SK-N-SH treated with all-trans-retinoic acid at 6 μM for 48 hours (cell line): Measurements from ENCODE around the gene ALKAL2.

Source experiments
- ARNTL ChIP-seq: fragments of 450-650 bp; formaldehyde crosslinking; IDR thresholded peaks from 2 replicates; pipeline ENCODE4 v1.5.0; 2020; ENCODE audit warnings: low read depth, mild to moderate bottlenecking, moderate library complexity, borderline replicate concordance
- ISL1 ChIP-seq: fragments of 250-450 bp; sonication (Bioruptor Pico); IDR thresholded peaks from 2 replicates; pipeline ENCODE4 v2.1.2; 2022; ENCODE audit warnings: mild to moderate bottlenecking, moderate library complexity
- RARB ChIP-seq: fragments of 250-450 bp; sonication (Bioruptor Pico); IDR thresholded peaks from 2 replicates; pipeline ENCODE4 v1.8.0; 2021; ENCODE audit warnings: mild to moderate bottlenecking, moderate library complexity
- ZNF8 ChIP-seq: fragments of 450-650 bp; formaldehyde crosslinking; IDR thresholded peaks from 2 replicates; pipeline ENCODE4 v1.5.0; 2020; ENCODE audit warnings: mild to moderate bottlenecking, moderate library complexity
- TF ChIP-seq, protein P1 (sequence below): fragments of 250-450 bp; sonication (Bioruptor Pico); IDR thresholded peaks from 2 replicates; pipeline ENCODE4 v1.8.0; 2021; ENCODE audit warnings: low read depth, mild to moderate bottlenecking, moderate library complexity, borderline replicate concordance
- TF ChIP-seq, protein P2 (sequence below): fragments of 250-450 bp; sonication (Bioruptor Pico); IDR thresholded peaks from 2 replicates; pipeline ENCODE4 v1.8.0; 2020; ENCODE audit warnings: mild to moderate bottlenecking, moderate library complexity, borderline replicate concordance

DNA sequence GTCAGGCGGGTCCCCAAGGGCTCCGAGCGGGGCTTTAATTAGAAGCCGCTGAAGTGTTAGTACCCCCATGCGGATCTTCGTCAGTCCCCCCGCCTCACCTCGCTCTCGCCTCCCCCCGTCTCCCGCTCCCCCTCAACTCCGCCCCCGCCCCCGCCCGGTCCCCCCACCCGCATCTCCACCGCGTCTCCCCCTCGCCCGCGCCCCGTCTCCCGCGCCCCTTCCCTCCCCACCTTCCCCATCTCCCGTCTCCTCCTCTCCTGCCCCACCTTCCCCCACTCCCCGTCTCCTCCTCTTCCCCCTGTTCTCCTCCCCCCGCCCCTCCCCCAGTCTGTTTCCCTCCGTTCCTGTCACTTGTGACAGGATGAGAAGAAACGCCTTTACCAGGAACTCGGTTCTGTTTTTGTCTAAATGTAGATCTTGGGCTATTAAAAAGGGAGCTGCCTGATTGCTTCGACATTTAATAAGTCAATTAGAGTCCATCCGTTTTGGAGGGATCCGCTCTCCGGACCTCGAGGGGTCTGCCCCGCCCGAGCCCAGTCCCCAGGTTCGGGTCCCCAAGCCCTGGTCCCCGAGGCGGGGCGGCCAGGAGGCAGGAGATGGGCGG is 969 bp upstream of the ALKAL2 start:
- TF ChIP-seq, protein P1, sequence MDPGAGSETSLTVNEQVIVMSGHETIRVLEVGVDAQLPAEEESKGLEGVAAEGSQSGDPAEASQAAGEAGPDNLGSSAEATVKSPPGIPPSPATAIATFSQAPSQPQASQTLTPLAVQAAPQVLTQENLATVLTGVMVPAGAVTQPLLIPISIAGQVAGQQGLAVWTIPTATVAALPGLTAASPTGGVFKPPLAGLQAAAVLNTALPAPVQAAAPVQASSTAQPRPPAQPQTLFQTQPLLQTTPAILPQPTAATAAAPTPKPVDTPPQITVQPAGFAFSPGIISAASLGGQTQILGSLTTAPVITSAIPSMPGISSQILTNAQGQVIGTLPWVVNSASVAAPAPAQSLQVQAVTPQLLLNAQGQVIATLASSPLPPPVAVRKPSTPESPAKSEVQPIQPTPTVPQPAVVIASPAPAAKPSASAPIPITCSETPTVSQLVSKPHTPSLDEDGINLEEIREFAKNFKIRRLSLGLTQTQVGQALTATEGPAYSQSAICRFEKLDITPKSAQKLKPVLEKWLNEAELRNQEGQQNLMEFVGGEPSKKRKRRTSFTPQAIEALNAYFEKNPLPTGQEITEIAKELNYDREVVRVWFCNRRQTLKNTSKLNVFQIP (CRISPR knock-in tag) = no peak
- TF ChIP-seq ARNTL = no peak
- no peak for TF ChIP-seq RARB (CRISPR knock-in tag)
- no peak for TF ChIP-seq ISL1 (CRISPR knock-in tag)
- TF ChIP-seq, protein P2, sequence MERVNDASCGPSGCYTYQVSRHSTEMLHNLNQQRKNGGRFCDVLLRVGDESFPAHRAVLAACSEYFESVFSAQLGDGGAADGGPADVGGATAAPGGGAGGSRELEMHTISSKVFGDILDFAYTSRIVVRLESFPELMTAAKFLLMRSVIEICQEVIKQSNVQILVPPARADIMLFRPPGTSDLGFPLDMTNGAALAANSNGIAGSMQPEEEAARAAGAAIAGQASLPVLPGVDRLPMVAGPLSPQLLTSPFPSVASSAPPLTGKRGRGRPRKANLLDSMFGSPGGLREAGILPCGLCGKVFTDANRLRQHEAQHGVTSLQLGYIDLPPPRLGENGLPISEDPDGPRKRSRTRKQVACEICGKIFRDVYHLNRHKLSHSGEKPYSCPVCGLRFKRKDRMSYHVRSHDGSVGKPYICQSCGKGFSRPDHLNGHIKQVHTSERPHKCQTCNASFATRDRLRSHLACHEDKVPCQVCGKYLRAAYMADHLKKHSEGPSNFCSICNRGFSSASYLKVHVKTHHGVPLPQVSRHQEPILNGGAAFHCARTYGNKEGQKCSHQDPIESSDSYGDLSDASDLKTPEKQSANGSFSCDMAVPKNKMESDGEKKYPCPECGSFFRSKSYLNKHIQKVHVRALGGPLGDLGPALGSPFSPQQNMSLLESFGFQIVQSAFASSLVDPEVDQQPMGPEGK (CRISPR knock-in tag) = no peak
- no peak for TF ChIP-seq ZNF8 (CRISPR knock-in tag)
